Measurements from ENCODE around the gene FAT1.
"Not testable (repeated sequence)": the region's sequence is repeated elsewhere in the genome, so short reads cannot be mapped to it uniquely, and the experiment has no call there.

The FAT1 gene

DNA sequence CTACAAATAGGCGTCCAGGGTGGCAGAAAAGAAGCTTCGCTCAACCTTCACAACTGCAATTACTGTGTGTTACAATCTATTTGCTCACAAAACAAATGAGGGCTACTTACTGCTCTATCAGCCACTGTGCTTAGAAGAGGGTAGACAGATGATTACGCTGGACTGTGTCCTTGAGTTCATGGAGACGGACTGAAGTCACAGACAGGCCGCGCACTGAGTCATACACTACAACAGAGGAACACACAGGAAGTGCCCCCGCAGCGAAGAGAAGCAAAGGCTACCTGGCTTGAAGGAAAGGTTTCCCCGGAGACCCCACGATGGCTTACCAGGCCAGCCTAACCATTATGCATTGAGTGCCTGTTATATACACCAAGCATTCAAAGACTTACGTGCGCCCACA, 25.6 kb downstream of the FAT1 start:
- DNase-seq (ENCODE audit: low read depth in 2 of 2) = no peak

DNA sequence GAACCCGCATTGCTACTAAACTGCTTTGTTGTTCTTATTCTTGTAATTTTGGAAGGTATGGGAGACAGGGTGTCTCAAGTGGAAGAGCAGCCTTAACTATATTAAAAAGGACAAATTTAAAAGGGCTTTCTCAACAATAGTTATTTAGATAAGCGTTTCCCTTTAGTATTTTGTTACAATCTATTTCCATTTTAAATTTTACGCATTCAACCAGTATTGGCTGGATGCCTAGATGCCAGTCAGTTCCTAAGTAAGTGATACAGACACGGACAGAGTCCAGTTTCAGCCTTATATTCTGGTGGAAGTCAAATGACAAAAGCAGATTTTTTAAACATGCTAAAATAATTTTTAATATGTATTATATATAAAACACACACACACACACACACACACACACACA, 28.3 kb downstream of the FAT1 start:
- no peak for DNase-seq (ENCODE audit: low read depth in 2 of 2)

DNA sequence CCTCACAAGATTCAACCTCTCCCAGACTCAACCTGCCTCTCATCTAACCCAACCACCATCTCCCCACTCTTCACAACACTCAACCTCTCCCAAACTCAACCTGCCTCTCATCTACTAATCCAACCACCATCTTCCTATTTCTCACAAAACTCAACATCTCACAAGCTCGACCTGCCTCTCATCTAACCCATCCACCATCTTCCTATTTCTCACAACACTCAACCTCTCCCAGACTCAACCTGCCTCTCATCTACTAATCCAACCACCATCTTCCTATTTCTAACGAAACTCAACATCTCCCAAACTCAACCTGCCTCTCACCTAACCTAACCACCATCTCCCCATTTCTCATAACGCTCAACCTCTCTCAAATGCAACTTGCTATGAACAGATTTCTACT, 29.8 kb downstream of the FAT1 start:
- DNase-seq (ENCODE audit: low read depth in 2 of 2) = no peak

DNA sequence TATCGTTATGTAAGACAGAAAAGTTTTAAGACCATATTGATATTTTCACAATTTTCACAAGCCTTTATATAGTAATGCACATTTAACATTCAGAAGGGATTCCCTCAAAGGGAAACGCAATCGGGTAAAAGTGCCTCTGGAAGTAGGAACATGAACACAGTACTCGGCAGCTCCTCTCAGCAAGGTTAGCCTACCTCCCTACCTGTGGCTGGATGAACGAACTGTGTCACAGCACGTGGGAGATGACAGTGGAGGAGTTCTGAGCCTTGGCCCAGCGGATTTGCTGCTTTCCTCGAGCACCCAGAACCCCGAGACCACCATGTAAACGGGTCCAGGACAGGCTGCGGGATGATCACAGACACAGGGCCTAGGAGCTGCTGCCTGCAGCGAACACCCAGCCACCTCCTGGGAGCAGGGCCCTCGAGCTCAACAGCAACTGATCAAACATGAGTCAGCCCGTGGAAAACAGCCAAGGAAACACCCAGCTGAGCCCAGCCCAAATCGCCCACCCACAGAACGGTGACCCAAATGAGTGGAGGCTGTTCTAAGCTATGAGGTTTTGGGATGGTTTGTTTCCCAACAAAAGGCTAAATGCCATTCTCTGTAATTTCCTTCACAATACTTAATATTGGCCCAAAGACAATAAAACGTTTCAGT, 30.4 kb downstream of the FAT1 start:
- no peak for DNase-seq (ENCODE audit: low read depth in 2 of 2)

DNA sequence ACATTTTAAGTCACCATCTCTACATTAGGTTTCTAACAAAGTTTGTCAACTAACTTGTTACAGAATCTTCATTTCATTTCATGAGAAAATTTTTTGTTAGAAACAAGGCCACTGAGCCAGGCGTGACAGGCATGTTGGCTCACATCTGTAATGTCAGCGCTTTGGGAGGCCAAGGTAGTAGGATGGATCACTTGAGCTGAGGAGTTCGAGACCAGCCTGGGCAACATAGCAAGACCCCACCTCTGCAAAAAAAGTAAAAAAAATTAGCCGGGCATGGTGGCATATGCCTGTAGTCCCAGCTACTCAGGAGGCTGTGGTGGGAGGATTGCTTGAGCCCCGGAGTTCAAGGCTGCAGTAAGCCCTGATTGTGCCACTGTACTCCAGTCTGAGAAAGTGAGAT, 32.3 kb downstream of the FAT1 start:
- no peak for DNase-seq (ENCODE audit: low read depth in 2 of 2)

DNA sequence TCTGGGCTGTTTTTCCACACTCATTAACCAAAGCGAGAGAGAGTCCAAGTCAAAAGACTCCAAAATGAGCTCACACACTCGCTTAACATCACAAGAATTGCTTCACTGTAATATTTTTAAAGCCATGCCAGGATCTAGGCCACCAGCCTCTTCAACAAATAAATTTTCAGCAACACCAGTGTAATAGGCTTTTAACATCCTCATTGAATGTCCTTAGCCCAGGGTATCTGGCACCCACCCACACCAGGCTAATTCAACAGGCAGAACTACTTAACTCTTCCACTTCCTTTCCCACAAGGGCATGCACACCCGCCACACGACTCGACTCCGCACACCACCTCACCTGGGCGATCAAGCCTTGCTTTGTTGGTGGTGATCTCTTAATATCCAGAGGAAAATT, 34.2 kb downstream of the FAT1 start:
- no peak for DNase-seq (ENCODE audit: low read depth in 2 of 2)

DNA sequence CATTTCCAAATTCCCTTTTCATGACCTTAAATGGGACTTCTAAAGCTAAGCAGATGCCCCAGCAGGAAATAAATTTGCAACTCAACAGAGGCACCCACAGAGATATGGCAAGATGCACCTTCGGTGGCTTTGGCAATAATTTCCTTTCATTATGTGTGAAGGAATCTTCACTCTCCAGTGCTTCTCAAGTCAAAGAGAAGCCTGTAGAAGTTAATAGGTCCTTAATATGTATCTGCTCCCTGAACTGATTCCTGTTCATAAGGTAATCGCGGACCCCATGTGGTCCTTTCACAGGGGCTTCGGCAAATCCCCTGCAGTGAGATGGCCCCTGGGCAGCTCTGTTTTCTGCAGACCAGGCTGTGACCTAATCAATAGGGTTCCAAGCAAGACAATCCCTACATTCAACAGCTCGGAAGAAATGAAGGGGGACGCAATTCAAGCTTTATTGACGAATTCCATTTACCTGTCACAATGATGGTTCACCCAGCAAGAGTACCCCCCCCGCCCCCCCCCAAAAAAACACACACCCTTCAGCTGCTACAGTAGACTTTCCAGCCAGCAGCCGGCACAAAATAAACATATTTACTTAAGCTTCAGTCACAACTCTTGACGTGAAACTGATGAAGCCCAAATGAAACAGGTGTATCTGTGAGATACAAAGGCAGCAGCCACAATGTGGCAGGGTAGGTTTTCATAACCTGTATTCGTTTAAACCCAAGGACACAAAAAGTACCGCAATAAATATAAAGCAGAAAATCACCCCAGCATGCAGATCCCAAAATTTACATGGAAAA, 35.3 kb downstream of the FAT1 start:
- DNase-seq (ENCODE audit: low read depth in 2 of 2) = no peak

DNA sequence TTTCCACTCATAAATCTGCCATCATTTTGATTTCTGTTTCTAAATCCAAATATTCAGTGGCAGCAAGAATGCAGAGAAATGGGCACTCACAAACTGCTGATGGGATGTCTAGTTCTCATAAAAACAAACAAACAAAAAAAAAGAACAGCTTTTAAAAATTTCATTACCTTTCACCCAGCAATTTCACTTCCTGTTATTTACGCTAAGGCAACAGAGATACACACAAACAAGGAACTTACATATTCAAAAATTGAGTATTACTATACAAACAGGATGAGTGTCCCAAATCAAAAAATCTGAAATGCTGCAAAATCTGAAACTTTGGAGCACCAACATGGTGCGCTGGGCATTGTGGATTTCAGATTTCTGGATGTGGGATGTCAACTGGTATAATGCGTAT, 36.4 kb downstream of the FAT1 start:
- DNase-seq (ENCODE audit: low read depth in 2 of 2) = no peak

DNA sequence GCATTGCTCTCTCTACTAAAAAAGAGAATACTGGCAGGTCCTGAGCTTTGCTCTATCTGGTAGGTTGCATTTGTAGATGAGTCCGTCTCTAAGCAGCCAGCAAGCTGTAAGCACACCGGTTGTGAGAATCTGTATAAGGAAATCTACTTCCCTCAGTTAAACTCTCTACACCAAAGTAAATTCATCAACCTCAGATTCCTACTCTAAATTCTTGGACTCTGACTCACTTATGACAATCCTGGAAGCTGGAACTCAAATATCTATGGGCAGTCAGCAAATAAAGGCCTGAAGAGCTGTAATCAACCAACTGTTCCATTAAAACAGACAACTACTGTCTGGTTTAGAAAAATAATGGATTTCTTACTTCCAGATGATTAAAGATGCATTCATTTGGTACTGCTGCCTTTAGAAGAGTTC, 37.9 kb downstream of the FAT1 start:
- DNase-seq (ENCODE audit: low read depth in 2 of 2) = no peak

DNA sequence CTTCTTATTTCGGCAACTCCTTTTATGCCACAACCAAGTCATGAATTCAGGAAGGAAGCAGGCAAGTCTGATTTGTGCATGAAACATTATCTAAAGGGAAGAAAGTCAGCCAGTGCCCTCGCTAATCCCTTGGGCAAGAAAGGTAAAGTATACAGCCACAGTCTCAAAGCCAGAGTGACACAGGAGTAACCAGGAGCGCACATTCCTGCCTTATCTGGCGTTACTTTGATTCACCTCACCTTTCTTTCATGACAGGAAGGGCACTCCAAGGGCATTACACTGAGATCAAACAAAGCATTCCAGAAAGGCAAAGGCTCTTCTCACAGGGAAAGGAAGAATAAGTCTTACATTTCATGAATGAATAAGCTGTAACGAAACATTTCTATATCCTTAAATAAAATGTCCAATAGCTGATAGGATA, 38.8 kb downstream of the FAT1 start:
- no peak for DNase-seq (ENCODE audit: low read depth in 2 of 2)

DNA sequence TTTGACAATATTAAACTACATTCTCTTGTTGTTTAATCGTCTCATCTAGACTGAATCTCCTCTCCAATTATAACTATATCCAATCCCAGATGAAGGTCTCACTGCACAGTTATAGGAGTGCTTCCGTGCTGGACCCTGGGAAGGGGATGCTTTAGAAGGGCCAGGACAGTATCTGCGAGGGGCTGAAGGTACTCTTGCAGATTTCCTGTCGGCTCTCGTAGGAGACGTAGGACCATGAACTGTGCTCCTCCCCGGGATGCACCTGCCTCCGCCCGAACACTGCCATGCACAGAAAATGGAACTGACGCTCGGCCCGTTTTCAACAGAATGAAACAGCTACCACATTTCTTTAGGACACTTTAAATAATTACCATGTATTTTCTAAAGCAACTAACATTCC, 39.4 kb downstream of the FAT1 start:
- DNase-seq (ENCODE audit: low read depth in 2 of 2) = no peak

DNA sequence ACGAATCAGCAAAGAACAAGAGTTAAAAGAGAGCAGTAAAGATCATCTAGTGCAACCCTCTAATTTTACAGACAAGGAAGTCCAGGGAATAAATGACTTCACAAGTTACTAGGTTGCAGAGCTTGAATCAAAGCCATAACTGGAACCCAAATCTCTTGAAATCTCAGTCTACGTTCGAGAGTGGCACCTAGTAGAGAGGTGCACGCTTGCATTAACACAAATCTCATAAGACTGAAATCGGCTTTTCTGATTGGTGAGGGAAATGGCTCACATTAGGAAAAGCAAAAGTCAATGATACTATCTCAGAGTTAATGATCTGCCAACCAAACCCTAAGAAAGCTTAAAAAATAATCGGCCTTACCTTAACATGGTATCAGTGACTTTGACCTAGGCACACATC, 43.0 kb downstream of the FAT1 start:
- no peak for DNase-seq (ENCODE audit: low read depth in 2 of 2)

DNA sequence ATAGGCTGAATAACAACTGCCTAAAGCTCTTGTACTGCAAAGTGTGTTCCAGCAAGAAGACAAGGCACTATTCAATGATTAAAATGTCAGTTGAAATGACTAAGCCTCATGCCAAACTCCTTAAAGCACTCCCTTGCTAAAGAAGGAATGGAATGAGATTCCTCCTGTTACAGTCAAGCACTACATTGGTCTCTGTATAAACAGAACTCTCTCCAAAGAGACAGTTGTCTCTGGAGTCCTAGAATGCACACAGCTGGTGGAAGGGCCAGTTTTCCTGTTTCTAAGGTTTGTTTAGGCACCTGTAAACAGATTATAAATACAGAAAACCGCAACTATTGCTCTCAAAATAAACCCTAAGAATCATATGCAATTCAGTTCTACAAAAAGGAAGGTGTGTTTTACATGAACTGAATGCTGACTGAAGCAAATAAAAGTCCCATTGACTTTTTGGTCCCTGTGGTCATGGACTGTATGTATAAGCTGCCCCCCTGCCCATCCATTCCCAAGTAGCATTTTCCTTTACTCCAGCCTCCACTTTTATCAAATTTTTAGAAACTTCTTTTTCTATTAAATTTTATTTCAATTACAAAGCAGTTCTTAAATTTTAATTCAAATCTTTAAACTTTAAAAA, 47.0 kb downstream of the FAT1 start:
- no peak for DNase-seq (ENCODE audit: low read depth in 2 of 2)

DNA sequence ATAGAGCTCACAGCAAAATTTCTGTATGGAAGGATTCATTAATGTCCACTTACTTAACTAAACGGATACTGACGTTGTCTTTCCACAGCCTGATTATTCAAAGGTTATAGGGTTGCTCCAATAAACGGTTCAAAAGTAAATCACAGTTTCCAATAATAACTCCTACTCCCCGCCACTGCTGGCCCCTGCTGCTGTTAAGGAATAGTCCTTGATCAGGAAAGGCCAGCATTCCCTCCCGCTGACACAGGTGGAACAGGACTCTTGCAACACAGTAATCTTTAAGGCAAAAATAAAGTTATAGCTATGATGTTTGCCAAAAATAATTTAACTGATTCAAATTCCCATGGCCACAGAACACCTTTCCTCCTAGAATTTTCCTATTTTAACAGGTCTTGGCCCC, 53.9 kb downstream of the FAT1 start:
- no peak for DNase-seq (ENCODE audit: low read depth in 2 of 2)

DNA sequence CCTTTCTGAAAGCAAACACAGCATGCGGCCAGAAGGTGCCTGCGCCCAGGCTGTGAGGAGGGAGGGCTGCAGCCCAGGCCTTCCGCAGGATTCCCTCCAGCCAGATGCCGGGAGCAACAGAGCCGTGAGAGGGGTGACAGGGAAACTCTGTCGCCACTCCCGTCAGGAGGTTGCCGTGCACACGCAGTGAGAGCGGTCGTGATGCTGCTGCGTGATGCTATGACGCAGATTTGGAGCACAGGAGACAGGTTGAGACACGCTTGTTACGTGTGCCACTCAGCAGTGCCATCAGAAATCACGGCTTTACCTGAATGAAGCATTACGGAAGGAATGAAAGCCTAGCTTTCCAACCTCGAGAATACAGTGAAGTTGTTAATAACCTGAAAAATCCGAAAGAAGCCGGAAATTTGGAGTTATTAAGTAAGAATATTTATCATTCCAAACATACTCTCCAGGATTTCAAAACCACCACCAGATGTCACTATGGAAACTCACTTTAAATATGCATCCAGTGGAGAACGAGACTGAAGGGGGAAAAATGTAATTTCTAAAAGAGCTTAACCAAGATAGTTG, 54.4 kb downstream of the FAT1 start:
- no peak for DNase-seq (ENCODE audit: low read depth in 2 of 2)

DNA sequence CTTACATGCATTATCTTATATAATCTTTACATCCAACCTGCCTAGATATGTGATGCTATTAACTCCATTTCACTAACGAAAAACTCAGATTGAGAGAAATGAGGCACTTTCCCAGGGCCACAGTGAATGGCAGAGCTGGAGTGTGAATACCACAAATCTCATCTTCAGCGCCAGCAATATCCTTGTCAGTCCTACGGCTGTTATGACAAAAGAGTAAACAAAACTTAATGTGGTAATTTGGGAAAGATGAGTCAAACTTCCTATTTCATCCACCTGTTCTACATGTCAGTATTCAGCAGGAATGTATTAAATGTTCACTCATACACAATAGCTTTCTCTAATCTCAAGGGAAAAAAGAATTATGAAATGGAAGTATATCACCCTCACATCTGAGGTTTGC, 56.9 kb downstream of the FAT1 start:
- DNase-seq (ENCODE audit: low read depth in 2 of 2) = no peak

DNA sequence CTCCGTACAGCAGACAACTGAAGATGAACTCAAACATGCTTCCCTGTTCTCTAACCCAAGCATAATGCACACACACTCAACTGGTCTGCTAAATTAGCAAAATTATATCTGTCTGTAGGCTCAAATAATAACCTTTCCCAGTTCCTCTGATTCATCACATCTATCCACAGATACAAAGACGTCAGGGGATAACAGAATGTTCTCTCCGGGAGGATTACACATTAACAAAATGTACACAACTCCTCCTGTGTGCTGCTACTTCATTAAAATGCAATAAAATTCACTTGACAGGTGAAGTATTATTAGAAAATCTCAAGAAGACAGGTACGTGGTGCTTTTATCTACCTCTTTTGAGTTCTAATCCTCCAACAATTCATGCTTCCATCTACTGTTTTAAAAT, 57.4 kb downstream of the FAT1 start:
- no peak for DNase-seq (ENCODE audit: low read depth in 2 of 2)

DNA sequence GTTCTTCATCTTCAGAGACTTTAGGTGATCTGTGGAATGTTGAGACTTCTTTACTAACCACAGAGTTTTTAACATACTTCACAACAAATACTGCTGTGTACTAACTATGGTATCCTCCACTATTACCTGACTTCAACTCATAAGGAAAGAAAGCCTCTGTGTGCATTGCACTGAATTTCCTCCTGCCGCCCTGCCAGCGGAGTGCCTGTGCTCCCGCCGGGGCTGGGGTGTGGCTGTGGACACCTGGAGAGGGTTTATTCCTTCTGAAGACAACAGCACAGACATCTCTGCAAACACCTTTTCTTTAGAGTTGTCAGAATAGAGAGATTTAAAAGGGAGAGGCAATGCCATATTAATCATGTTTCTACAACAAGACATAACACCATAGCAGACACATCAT, 63.3 kb downstream of the FAT1 start:
- no peak for DNase-seq (ENCODE audit: low read depth in 2 of 2)

DNA sequence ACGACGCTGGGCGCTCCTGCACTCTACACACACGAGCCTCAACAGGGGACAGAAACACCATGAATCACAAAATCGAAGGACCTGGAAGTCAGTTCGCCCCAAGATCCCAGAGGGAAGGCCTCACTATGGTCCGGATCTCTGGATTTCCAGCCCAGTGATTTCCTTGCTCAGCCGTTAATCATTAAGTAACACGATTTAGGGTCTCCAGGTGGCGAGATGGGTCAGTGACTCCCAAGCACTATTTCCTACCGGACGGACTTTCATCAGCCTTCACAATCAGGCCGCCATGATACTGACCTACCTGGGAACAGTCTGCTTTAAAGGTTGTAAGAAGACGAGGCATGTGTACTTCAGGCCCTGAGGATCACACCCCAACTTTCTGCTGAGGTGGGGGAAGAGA, 63.7 kb downstream of the FAT1 start:
- DNase-seq (ENCODE audit: low read depth in 2 of 2) = no peak

DNA sequence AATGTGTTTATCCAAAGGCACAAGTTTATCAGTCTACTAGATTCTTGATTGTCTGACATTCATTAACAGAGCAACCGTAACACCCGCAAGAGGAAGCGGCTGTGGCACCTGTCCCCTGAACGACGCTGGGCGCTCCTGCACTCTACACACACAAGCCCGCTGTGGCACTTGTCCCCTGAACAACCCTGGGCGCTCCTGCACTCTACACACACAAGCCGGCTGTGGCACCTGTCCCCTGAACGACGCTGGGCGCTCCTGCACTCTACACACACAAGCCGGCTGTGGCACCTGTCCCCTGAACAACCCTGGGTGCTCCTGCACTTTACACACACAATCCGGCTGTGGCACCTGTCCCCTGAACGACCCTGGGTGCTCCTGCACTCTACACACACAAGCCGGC, 64.2 kb downstream of the FAT1 start:
- not testable (repeated sequence) for DNase-seq (ENCODE audit: low read depth in 2 of 2)

DNA sequence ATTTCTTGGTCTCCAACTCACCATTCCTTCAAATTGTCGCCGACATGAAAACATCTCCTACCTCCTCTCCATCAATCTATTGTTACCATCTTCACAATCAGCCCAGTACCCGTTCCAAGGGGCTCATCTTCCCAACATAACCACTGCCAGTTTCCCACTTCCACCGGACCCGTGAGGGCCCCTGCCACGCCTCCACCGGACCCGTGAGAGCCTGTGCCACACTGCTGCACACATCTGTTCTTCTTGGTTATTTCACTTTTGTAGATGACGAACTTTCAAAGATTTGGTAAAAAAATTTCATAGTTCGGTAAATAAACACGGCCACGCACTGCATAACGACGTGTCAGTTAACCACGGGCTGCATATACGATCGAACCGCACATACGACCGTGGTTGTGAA, 65.0 kb downstream of the FAT1 start:
- DNase-seq (ENCODE audit: low read depth in 2 of 2) = no peak

DNA sequence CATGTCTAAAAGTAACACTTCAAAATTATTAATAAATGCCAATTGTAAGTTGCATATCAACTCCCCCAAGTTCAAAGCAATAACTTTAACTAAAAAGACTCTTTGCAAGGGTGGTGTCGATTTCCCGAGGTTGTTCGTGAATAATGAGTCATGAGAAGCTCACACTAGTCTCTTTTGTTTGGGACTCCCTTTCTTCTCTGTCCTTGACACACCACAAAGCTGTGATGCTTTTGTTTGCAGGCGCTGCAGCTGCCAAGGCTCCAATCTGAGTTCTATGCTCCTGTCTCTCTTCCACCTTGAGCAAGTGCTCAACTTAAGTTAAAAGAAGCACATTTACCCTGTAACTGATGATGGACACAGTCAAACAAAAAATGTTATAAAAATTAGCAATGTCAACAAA, 65.9 kb downstream of the FAT1 start:
- no peak for DNase-seq (ENCODE audit: low read depth in 2 of 2)

DNA sequence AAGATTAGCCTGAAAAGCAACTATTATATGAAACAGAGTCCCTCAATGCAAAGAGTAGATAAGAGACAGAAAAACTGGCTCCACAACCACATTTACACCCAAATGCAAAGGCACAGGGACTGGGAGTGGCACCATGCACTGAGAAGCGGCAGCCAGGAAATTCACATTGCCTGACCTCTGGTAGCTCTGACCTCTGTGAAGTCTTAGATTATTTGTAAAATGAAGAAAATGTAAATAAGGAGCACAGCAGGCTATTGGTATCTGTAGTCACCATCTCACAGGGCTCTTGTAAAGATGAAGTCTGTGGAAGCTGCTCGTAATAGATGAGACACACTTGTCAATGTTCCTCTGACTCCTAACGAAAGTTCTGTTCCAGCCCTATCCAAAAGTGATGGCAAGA, 69.7 kb downstream of the FAT1 start:
- DNase-seq (ENCODE audit: low read depth in 2 of 2) = no peak
